ENCODE measurements around the gene CAMSAP1. TPM values are rescaled to one million over a fixed set of nuclear protein-coding genes. Genes with fewer than 3 reads are reported as not detected.

Gene CAMSAP1
- total and polyA plus RNA-seq, 9 of the 15 experiments (the other 6 are each of a cell fraction or from before 2014, with no cell fraction given): 1.5 to 28.8 (median 14.3) TPM

GRCh38 chr9:135907431-135908092 is at the start of gene CAMSAP1 (continued):
- peak; percentile 50 to 77; a peak in 3 of 4 replicates for TF ChIP-seq MAZ (CRISPR knock-in tag; conservative IDR thresholded peaks at IDR 0.05 in 1 of 2, IDR thresholded peaks at IDR 0.05 in 1 of 2)
- no peak for TF ChIP-seq AFF1 (IDR thresholded peaks at IDR 0.05; ENCODE audit: low read depth in 1 of 2, partially characterized antibody in 2 of 2)
- TF ChIP-seq NR2C2 (CRISPR knock-in tag; IDR thresholded peaks at IDR 0.05): no peak
- TF ChIP-seq NR2C2 (tag; IDR thresholded peaks at IDR 0.05): no peak
- TF ChIP-seq ZNF518B (CRISPR knock-in tag; IDR thresholded peaks at IDR 0.05): no peak
- TF ChIP-seq KDM5B (IDR thresholded peaks at IDR 0.05; ENCODE audit: insufficient replicate concordance, low read depth, low read length): peak; percentile 23
- no peak for TF ChIP-seq FOSL1 (tag; conservative IDR thresholded peaks at IDR 0.05)
- TF ChIP-seq TARDBP (IDR thresholded peaks at IDR 0.05): no peak
- no peak for TF ChIP-seq ZNF197 (CRISPR knock-in tag; IDR thresholded peaks at IDR 0.05; ENCODE audit: low read depth)
- peak; percentile 71 for TF ChIP-seq SUPT5H (IDR thresholded peaks at IDR 0.05)
- no peak for TF ChIP-seq DDX20 (tag; IDR thresholded peaks at IDR 0.05; ENCODE audit: low read depth)
- TF ChIP-seq PRDM10 (IDR thresholded peaks at IDR 0.05; ENCODE audit: partially characterized antibody): no peak
- TF ChIP-seq GABPB1 (CRISPR knock-in tag; IDR thresholded peaks at IDR 0.05): peak; percentile 35; the same call in 1 of the 2 replicates
- no peak for TF ChIP-seq MITF (IDR thresholded peaks at IDR 0.05)
